ENCODE data around the gene MAP2K5.

The MAP2K5 gene

GRCh38 chr15:67571648-67572415 lies 29.3 kb downstream of the MAP2K5 start:
- no peak for TF ChIP-seq TCF12 (IDR thresholded peaks at IDR 0.05; ENCODE audit: low read depth)
- TF ChIP-seq FOXM1 (IDR thresholded peaks at IDR 0.05; ENCODE audit: borderline replicate concordance, low read depth) = no peak
- TF ChIP-seq EGR1 (IDR thresholded peaks at IDR 0.05) = no peak
- no peak for TF ChIP-seq TEAD4 (IDR thresholded peaks at IDR 0.05)
- no peak for TF ChIP-seq RAD21 (IDR thresholded peaks at IDR 0.05; ENCODE audit: low read depth)
- TF ChIP-seq TAF1 (IDR thresholded peaks at IDR 0.05; ENCODE audit: low read depth) = no peak
- no peak for TF ChIP-seq ZBTB7A (IDR thresholded peaks at IDR 0.05; ENCODE audit: low read depth)
- TF ChIP-seq YY1 (IDR thresholded peaks at IDR 0.05; ENCODE audit: low read depth) = no peak
- no peak for TF ChIP-seq MAX (IDR thresholded peaks at IDR 0.05)
- no peak for TF ChIP-seq CEBPB (IDR thresholded peaks at IDR 0.05)
- no peak for TF ChIP-seq NFIC (IDR thresholded peaks at IDR 0.05)
- no peak for TF ChIP-seq REST (IDR thresholded peaks at IDR 0.05; ENCODE audit: low read depth)
- no peak for TF ChIP-seq CREB1 (IDR thresholded peaks at IDR 0.05; ENCODE audit: low read depth)
- no peak for TF ChIP-seq USF1 (IDR thresholded peaks at IDR 0.05)
- no peak for TF ChIP-seq EP300 (IDR thresholded peaks at IDR 0.05; ENCODE audit: borderline replicate concordance)

- TF ChIP-seq EGR1 (IDR thresholded peaks at IDR 0.05) (no peak), TEAD4 (IDR thresholded peaks at IDR 0.05) (no peak), FOXM1 (IDR thresholded peaks at IDR 0.05; ENCODE audit: borderline replicate concordance, low read depth) (no peak), CREB1 (IDR thresholded peaks at IDR 0.05; ENCODE audit: low read depth) (no peak), NFIC (IDR thresholded peaks at IDR 0.05) (no peak), REST (IDR thresholded peaks at IDR 0.05; ENCODE audit: low read depth) (no peak), TCF12 (IDR thresholded peaks at IDR 0.05; ENCODE audit: low read depth) (no peak), EP300 (IDR thresholded peaks at IDR 0.05; ENCODE audit: borderline replicate concordance) (no peak), RAD21 (IDR thresholded peaks at IDR 0.05; ENCODE audit: low read depth) (no peak), TAF1 (IDR thresholded peaks at IDR 0.05; ENCODE audit: low read depth) (no peak), MAX (IDR thresholded peaks at IDR 0.05) (no peak), USF1 (IDR thresholded peaks at IDR 0.05) (no peak), YY1 (IDR thresholded peaks at IDR 0.05; ENCODE audit: low read depth) (no peak), ZBTB7A (IDR thresholded peaks at IDR 0.05; ENCODE audit: low read depth) (no peak), CEBPB (IDR thresholded peaks at IDR 0.05) (no peak)
Observed at GRCh38 chr15:67573194-67573593, 30.7 kb downstream of the MAP2K5 start.

GRCh38 chr15:67575039-67575502 lies 32.6 kb downstream of the MAP2K5 start:
- no peak for TF ChIP-seq EGR1 (IDR thresholded peaks at IDR 0.05)

GRCh38 chr15:67578020-67578600 lies 35.6 kb downstream of the MAP2K5 start:
- TF ChIP-seq FOXM1 (IDR thresholded peaks at IDR 0.05; ENCODE audit: borderline replicate concordance, low read depth) = no peak
- no peak for TF ChIP-seq CREB1 (IDR thresholded peaks at IDR 0.05; ENCODE audit: low read depth)
- no peak for TF ChIP-seq RAD21 (IDR thresholded peaks at IDR 0.05; ENCODE audit: low read depth)
- TF ChIP-seq ZBTB7A (IDR thresholded peaks at IDR 0.05; ENCODE audit: low read depth) = no peak
- no peak for TF ChIP-seq NFIC (IDR thresholded peaks at IDR 0.05)
- TF ChIP-seq EP300 (IDR thresholded peaks at IDR 0.05; ENCODE audit: borderline replicate concordance) = no peak
- TF ChIP-seq TAF1 (IDR thresholded peaks at IDR 0.05; ENCODE audit: low read depth) = no peak
- TF ChIP-seq REST (IDR thresholded peaks at IDR 0.05; ENCODE audit: low read depth) = no peak
- no peak for TF ChIP-seq CEBPB (IDR thresholded peaks at IDR 0.05)
- TF ChIP-seq TEAD4 (IDR thresholded peaks at IDR 0.05) = no peak
